Measurements from ENCODE around the gene CPED1.

CPED1 gene

GRCh38 chr7:121167971-121168370 lies 179.5 kb downstream of the CPED1 start:
- CTCF ChIA-PET, result no interaction called here
- peak; percentile 4 for DNase-seq (ENCODE audit: low read depth, low spot score)
- POLR2A ChIA-PET, result no interaction called here
- no peak overlapping the region for H3K4me3 ChIP-seq (ENCODE audit: low read depth, low read length)
- TF ChIP-seq CTCF (IDR thresholded peaks at IDR 0.05; ENCODE audit: insufficient read depth, low read length, missing control alignments), result no peak

GRCh38 chr7:121169469-121169868 lies 181.0 kb downstream of the CPED1 start:
- TF ChIP-seq CTCF (IDR thresholded peaks at IDR 0.05; ENCODE audit: insufficient read depth, low read length, missing control alignments), result no peak
- POLR2A ChIA-PET, result no interaction called here
- CTCF ChIA-PET, result no interaction called here
- H3K4me3 ChIP-seq (ENCODE audit: low read depth, low read length), result no peak overlapping the region
- no peak for DNase-seq (ENCODE audit: low read depth, low spot score)

- POLR2A ChIA-PET, result no interaction called here
- no peak for TF ChIP-seq CTCF (IDR thresholded peaks at IDR 0.05; ENCODE audit: insufficient read depth, low read length, missing control alignments)
- CTCF ChIA-PET, result no interaction called here
- H3K4me3 ChIP-seq (ENCODE audit: low read depth, low read length), result no peak overlapping the region
- no peak for DNase-seq (ENCODE audit: low read depth, low spot score)
Measured at GRCh38 chr7:121172484-121172883, 184.0 kb downstream of the CPED1 start.

GRCh38 chr7:121175826-121176225 lies 187.3 kb downstream of the CPED1 start:
- no peak for TF ChIP-seq CTCF (IDR thresholded peaks at IDR 0.05; ENCODE audit: insufficient read depth, low read length, missing control alignments)
- H3K4me3 ChIP-seq (ENCODE audit: low read depth, low read length), result no peak overlapping the region
- DNase-seq (ENCODE audit: low read depth, low spot score), result no peak
- POLR2A ChIA-PET, result no interaction called here
- CTCF ChIA-PET, result no interaction called here

- no peak overlapping the region for H3K4me3 ChIP-seq (ENCODE audit: low read depth, low read length)
- ChIA-PET POLR2A (no interaction called here), CTCF (no interaction called here)
- no peak for TF ChIP-seq CTCF (IDR thresholded peaks at IDR 0.05; ENCODE audit: insufficient read depth, low read length, missing control alignments)
- DNase-seq (ENCODE audit: low read depth, low spot score), result no peak
Measured at GRCh38 chr7:121178452-121178851, 189.9 kb downstream of the CPED1 start.

GRCh38 chr7:121178869-121179497 lies 190.5 kb downstream of the CPED1 start:
- no peak for DNase-seq (ENCODE audit: low read depth, low spot score)
- CTCF ChIA-PET, result interaction anchor here (0.6 kb wide), 1 partner anchor 387 kb away, joined by 3 read pairs; no protein-coding TSS in a partner anchor
- no peak overlapping the region for H3K4me3 ChIP-seq (ENCODE audit: low read depth, low read length)
- no peak for TF ChIP-seq CTCF (IDR thresholded peaks at IDR 0.05; ENCODE audit: insufficient read depth, low read length, missing control alignments)
- POLR2A ChIA-PET, result no interaction called here

Data from AG04449 (cell line).